Transverse colon (tissue), 4 donors: Measurements from ENCODE around the gene MACROH2A1. TPM values are rescaled to one million over a fixed set of nuclear protein-coding genes. Genes with fewer than 3 reads are reported as not detected.
A peak's percentile ranks its signal among the peaks of the same experiment; 100 is the strongest.

ENCODE experiments used
- DNase-seq: peaks from one replicate; pipeline ENCODE4 v3.0.0-alpha.2; 2019
- H3K27ac ChIP-seq, 4 donors: fragments of 200-600 bp; sonication (generic); 2 replicates each; pipeline ENCODE4 v1.5.1; 2016 to 2018; ENCODE audit warnings: inconsistent platforms in 4 of 4
- H3K27me3 ChIP-seq: fragments of 200-600 bp; sonication (generic); 2 replicates; pipeline ENCODE4 v1.5.1; 2017; ENCODE audit warnings: inconsistent platforms
- H3K36me3 ChIP-seq, 4 donors: fragments of 200-600 bp; sonication (generic); 2 replicates each; pipeline ENCODE4 v1.5.1; 2017 to 2019; ENCODE audit warnings: inconsistent platforms in 4 of 4
- H3K4me1 ChIP-seq, 4 donors: fragments of 200-600 bp; sonication (generic); 2 replicates each; pipeline ENCODE4 v1.5.1; 2017 to 2020; ENCODE audit warnings: inconsistent platforms in 4 of 4
- H3K4me3 ChIP-seq, 4 donors: fragments of 200-600 bp; sonication (generic); 1 replicate in 1 of 4; 2 replicates in 3 of 4; pipeline versions ENCODE4 v1.5.1 to v1.6.1; 2017 to 2019; ENCODE audit warnings: inconsistent platforms in 4 of 4
- H3K9me3 ChIP-seq, 2 donors: fragments of 200-600 bp; sonication (generic); 2 replicates each; pipeline ENCODE4 v1.5.1; 2017 to 2019; ENCODE audit warnings: inconsistent platforms in 2 of 2
- EP300 ChIP-seq: sonication (generic); formaldehyde crosslinking; IDR thresholded peaks from one replicate; pipeline ENCODE4 v1.6.1; 2017; ENCODE audit warnings: antibody characterized with exemption, low read depth
- POLR2A ChIP-seq: fragments of 450-650 bp; IDR thresholded peaks from one replicate; pipeline ENCODE4 v1.6.1; 2016; ENCODE audit warnings: antibody characterized with exemption, mild to moderate bottlenecking, moderate library complexity
- POLR2AphosphoS5 ChIP-seq, 3 donors: sonication (generic); formaldehyde crosslinking; IDR thresholded peaks; one replicate each; pipeline ENCODE4 v1.6.1; 2016; ENCODE audit warnings: antibody characterized with exemption in 3 of 3
- WGBS, 2 donors: methylation state at CpG; one replicate each; pipeline ENCODE4 v1.1.5; 2018; ENCODE audit warnings: low coverage in 1 of 2; 5-methylcytosine and 5-hydroxymethylcytosine counted together
- in situ Hi-C, 4 donors: fragments of 200-750 bp; cut with MboI; loops; one replicate each; pipeline versions ENCODE4 v1.15.0 to v1.15.1; 2017; ENCODE audit warnings: low sequenced_read_pairs in 3 of 4, low pct_ligation_motif_present in 1 of 4, low pct_unique_long_range_greater_than_20kb in 1 of 4
- intact Hi-C: fragments of 100-400 bp; cut with DNase I; formaldehyde crosslinking; loops from one replicate; pipeline ENCODE4 v1.15.1; 2023; ENCODE audit warnings: low total_unique reads
- total RNA-seq, 4 donors: library from RNA; depleted of rRNA; stranded (reverse); fragments of >200 nt; gene quantifications; one replicate each; pipeline ENCODE4 v1.1.0, GENCODE V29; 2016
- TF ChIP-seq, protein P1 (sequence below), 5 experiments: fragments of 200-600 bp in 3 of 5; fragments of 450-650 bp in 2 of 5; sonication (generic) in 3 of 5; IDR thresholded peaks; 1 replicate in 2 of 5; 2 replicates in 3 of 5; pipeline ENCODE4 v1.5.1; 2016 to 2017; ENCODE audit warnings: antibody characterized with exemption in 5 of 5, inconsistent platforms in 3 of 5, mild to moderate bottlenecking in 2 of 5, moderate library complexity in 1 of 5

The MACROH2A1 gene
- total RNA-seq, 4 donors from 2014 or later: 190 to 348 (median 314) TPM

DNA sequence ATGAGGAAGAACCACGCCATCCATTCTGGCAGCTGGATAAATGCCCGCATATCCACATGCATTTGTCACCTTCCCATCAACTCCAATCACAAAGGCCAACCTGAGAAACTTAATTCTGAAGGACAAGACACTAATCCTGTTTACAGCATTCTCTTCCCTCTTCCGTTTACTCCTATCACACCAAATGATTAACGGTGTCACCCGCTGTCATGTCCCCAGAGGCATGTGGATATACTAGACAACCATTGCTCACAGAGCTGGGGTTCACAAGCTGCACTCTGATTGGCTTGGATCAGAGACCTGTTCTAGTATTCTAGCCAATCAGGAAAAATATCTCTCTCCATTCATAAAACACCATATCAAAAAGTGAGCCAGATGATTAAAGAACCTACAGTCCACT, 3.6 kb downstream of the MACROH2A1 start:
- TF ChIP-seq, protein P1, sequence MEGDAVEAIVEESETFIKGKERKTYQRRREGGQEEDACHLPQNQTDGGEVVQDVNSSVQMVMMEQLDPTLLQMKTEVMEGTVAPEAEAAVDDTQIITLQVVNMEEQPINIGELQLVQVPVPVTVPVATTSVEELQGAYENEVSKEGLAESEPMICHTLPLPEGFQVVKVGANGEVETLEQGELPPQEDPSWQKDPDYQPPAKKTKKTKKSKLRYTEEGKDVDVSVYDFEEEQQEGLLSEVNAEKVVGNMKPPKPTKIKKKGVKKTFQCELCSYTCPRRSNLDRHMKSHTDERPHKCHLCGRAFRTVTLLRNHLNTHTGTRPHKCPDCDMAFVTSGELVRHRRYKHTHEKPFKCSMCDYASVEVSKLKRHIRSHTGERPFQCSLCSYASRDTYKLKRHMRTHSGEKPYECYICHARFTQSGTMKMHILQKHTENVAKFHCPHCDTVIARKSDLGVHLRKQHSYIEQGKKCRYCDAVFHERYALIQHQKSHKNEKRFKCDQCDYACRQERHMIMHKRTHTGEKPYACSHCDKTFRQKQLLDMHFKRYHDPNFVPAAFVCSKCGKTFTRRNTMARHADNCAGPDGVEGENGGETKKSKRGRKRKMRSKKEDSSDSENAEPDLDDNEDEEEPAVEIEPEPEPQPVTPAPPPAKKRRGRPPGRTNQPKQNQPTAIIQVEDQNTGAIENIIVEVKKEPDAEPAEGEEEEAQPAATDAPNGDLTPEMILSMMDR (IDR thresholded peaks at IDR 0.05): no peak
- TF ChIP-seq EP300: no peak
- TF ChIP-seq POLR2AphosphoS5 (IDR thresholded peaks at IDR 0.05): no peak
- no peak for TF ChIP-seq POLR2A
- 73 to 87% methylated on average over 4 to 5 of the region's 5 CpGs for WGBS, 2 donors
- no peaks in the 10 kb centered on the region for H3K9me3 ChIP-seq
- H3K4me1 ChIP-seq: peaks cover 19 to 80% (median 57%) of the 10 kb centered on the region in 4 donors
- in situ Hi-C loops (no loop called here), intact Hi-C loops (loop anchor here (5.0 kb wide), 1 partner anchor 38 kb away; no protein-coding TSS in a partner anchor)
- no peak overlapping the region for H3K4me3 ChIP-seq
- no peaks in the 10 kb centered on the region for H3K36me3 ChIP-seq
- DNase-seq: no peak
- no peak overlapping the region for H3K27ac ChIP-seq
- no peaks in the 10 kb centered on the region for H3K27me3 ChIP-seq

DNA sequence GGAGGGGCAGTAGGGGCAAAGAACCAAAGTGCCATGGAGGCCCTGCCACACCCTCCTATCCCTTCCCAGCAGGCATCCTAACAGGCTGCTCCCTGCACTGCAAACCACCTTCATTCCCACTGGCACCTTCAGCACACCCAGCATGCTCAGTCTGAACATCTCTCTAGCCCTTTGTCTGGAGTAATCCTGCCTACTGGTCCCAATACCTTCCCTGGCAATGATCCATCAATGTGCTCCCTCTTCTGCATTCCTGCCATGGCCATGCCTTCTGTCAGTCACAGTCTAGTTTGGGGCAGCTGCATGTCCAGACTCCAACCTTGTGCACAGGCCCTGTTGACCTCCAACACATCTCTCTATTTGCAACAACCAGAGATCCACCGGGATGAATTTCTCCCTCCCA, 4.9 kb downstream of the MACROH2A1 start:
- DNase-seq: no peak
- H3K27me3 ChIP-seq: no peaks in the 10 kb centered on the region
- H3K4me1 ChIP-seq: peaks cover 19 to 73% (median 52%) of the 10 kb centered on the region in 4 donors
- in situ Hi-C loops: no loop called here
- no peak for TF ChIP-seq EP300
- TF ChIP-seq POLR2AphosphoS5 (IDR thresholded peaks at IDR 0.05): no peak
- TF ChIP-seq POLR2A: no peak
- TF ChIP-seq, protein P1 (IDR thresholded peaks at IDR 0.05): no peak
- intact Hi-C loops: no loop called here
- WGBS, 2 donors: 90 to 100% methylated on average over 1 of the region's 1 CpG
- H3K27ac ChIP-seq: peak overlapping the region; percentile 5 to 36 (median 29)
- H3K9me3 ChIP-seq: no peaks in the 10 kb centered on the region
- no peak overlapping the region for H3K4me3 ChIP-seq
- H3K36me3 ChIP-seq: no peaks in the 10 kb centered on the region

DNA sequence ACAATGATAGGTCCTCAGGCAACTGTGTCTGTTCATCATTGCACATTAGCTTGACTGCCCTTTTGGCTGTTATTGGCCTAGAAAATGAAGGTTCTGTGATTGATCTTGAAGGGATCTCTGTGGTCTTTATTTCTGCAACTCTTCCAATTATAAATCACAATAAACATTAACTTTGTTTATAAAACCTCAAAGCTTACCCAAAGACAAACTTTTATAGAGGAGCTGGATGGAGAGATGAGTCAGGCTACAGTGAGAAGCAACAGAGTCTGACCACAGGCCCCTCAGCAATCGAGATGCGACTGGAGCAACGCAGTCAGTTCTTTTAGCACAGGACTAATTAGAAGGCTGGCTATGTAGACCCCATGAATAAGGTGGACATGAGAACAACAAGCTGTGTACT, 5.3 kb downstream of the MACROH2A1 start:
- TF ChIP-seq, protein P1 (IDR thresholded peaks at IDR 0.05): no peak
- WGBS, 2 donors: 66 to 77% methylated on average over 3 of the region's 3 CpGs
- H3K4me3 ChIP-seq: no peak overlapping the region
- no peaks in the 10 kb centered on the region for H3K36me3 ChIP-seq
- intact Hi-C loops (no loop called here), in situ Hi-C loops (no loop called here)
- H3K27me3 ChIP-seq: no peaks in the 10 kb centered on the region
- H3K27ac ChIP-seq: peak overlapping the region; percentile 5 to 36 (median 29)
- DNase-seq: no peak
- no peaks in the 10 kb centered on the region for H3K9me3 ChIP-seq
- peaks cover 19 to 73% (median 52%) of the 10 kb centered on the region in 4 donors for H3K4me1 ChIP-seq

DNA sequence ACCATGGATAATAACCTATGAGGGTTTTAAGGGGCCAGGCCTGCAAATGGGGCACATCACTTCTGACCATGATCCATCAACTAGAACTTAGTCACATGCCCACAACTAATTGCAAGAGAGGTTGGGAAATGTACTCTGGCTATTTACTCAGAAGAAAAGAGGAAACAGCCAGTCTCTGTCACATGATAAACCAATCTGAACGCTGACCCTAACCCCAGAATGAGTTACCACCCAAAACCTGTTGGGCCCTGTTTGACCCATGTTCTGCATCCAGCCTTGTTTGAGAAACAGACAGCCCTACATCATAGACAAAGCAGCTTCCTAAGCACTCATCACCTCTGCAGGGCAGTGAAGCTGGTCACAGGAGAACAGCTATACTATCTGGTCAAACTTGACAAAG, 5.8 kb downstream of the MACROH2A1 start:
- WGBS, 2 donors: 56% methylated on average over 1 of the region's 1 CpG; no CpG with 5 or more reads in 1 of the 2 donors
- Histone ChIP-seq H3K9me3 (no peaks in the 10 kb centered on the region), H3K27me3 (no peaks in the 10 kb centered on the region), H3K4me1 (peaks cover 19 to 73% (median 52%) of the 10 kb centered on the region in 4 donors), H3K4me3 (no peak overlapping the region), H3K27ac (peak overlapping the region; percentile 5 to 36 (median 29)), H3K36me3 (no peaks in the 10 kb centered on the region)
- in situ Hi-C loops (no loop called here), intact Hi-C loops (no loop called here)
- TF ChIP-seq POLR2A: no peak
- TF ChIP-seq, protein P1 (IDR thresholded peaks at IDR 0.05): no peak
- TF ChIP-seq EP300: no peak
- TF ChIP-seq POLR2AphosphoS5 (IDR thresholded peaks at IDR 0.05): no peak
- DNase-seq: no peak
